Esophagus (tissue), 2 donors: ENCODE data around the gene MYL6B. TPM values are rescaled to one million over a fixed set of nuclear protein-coding genes. Genes with fewer than 3 reads are reported as not detected.
"Not testable (repeated sequence)": the region's sequence is repeated elsewhere in the genome, so short reads cannot be mapped to it uniquely, and the experiment has no call there.

Source experiments
- H3K27ac ChIP-seq, 2 donors: one replicate each; pipeline ENCODE4 v1.5.1; 2013; ENCODE audit warnings: low read depth in 2 of 2, mild to moderate bottlenecking in 2 of 2, inconsistent platforms in 1 of 2, low read length in 1 of 2, moderate library complexity in 1 of 2
- H3K27me3 ChIP-seq, 2 donors: one replicate each; pipeline ENCODE4 v1.6.1; 2013; ENCODE audit warnings: low read length in 2 of 2, control low read depth in 1 of 2, mild to moderate bottlenecking in 1 of 2; ENCODE audit not compliant: insufficient read depth in 2 of 2, control insufficient read depth in 1 of 2
- H3K36me3 ChIP-seq, 2 donors: one replicate each; pipeline ENCODE4 v1.6.1; 2013; ENCODE audit warnings: low read length in 1 of 2; ENCODE audit not compliant: control insufficient read depth in 2 of 2, insufficient read depth in 2 of 2
- H3K4me1 ChIP-seq, 2 donors: one replicate each; pipeline ENCODE4 v1.6.1; 2013; ENCODE audit warnings: low read length in 1 of 2; ENCODE audit not compliant: control insufficient read depth in 2 of 2, insufficient read depth in 2 of 2
- H3K4me3 ChIP-seq, 2 donors: one replicate each; pipeline ENCODE4 v1.5.1; 2013; ENCODE audit warnings: low read length in 2 of 2, mild to moderate bottlenecking in 2 of 2, low read depth in 1 of 2, moderate library complexity in 1 of 2
- H3K9me3 ChIP-seq, 2 donors: one replicate each; pipeline ENCODE4 v1.6.1; 2013; ENCODE audit warnings: mild to moderate bottlenecking in 2 of 2, low read depth in 1 of 2, low read length in 1 of 2, moderate library complexity in 1 of 2; ENCODE audit not compliant: control insufficient read depth in 2 of 2, insufficient read depth in 1 of 2
- WGBS, 2 donors: extraction: QIAGEN DNeasy Blood & Tissue Kit; methylation state at CpG; one replicate each; pipeline ENCODE4 v1.1.7; 2013; 5-methylcytosine and 5-hydroxymethylcytosine counted together
- polyA plus RNA-seq, 2 donors: library from polyadenylated mRNA; stranded (reverse); fragments of 200-250 nt; gene quantifications; one replicate each; pipeline ENCODE4 v1.2.3, GENCODE V29; 2013
- donor health status: healthy with polysubstance abuse.
- donor health status: Bipolar disorder and iron deficiency.

Gene MYL6B
- polyA plus RNA-seq, 2 donors = 57.3 to 57.7 TPM

DNA sequence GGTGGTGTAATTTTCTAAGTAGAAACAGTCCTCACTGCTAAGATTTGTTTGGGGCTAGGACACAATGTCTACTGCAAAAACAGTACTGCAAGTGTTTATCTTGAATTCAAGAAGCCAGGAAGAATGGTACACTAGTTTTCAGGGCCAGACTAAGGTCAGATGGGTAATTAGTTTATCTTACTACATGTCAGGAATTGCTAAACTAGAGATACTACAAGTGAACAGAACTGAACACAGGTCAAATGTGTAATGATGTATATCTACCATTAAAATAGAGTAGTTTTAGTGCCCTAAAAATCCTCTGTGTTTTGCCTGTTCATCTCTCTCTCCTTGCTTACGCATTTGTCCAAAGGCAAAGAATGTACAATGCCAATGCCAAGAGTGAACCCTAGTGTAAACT, 38.3 kb upstream of the MYL6B start:
- WGBS, 2 donors = 88 to 97% methylated on average over 1 of the region's 1 CpG
- Histone ChIP-seq H3K9me3 (no peaks in the 10 kb centered on the region), H3K4me3 (no peak overlapping the region), H3K27me3 (no peaks in the 10 kb centered on the region), H3K36me3 (peaks cover 11 to 14% of the 10 kb centered on the region in 2 donors), H3K27ac (no peak overlapping the region), H3K4me1 (no peaks in the 10 kb centered on the region)

DNA sequence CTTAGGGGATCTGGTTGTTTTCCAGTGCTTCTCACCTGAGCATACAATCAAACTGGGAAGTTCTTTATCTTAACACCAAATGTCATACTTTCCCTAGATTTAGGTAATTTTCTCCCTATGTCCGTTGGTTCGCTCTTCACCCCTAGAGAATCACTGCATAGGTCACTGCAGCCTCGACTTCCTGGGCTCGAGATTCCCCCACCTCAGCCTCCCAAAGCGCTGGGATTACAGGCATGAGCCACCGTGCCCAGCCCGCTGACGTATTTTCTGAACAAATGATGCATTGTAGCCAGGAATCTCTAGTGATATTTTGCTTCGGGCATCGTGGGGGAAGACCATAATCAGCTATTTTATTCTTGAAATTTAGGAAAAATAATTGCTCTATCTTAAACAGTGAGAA, 37.1 kb upstream of the MYL6B start:
- Histone ChIP-seq H3K4me3 (peak overlapping the region in 1 of 2 donors; percentile 88), H3K36me3 (peaks cover 7 to 15% of the 10 kb centered on the region in 2 donors), H3K27me3 (no peaks in the 10 kb centered on the region), H3K27ac (peak overlapping the region; percentile 58 to 92), H3K9me3 (no peaks in the 10 kb centered on the region), H3K4me1 (no peaks in the 10 kb centered on the region)
- 33 to 42% methylated on average over 10 of the region's 10 CpGs for WGBS, 2 donors

DNA sequence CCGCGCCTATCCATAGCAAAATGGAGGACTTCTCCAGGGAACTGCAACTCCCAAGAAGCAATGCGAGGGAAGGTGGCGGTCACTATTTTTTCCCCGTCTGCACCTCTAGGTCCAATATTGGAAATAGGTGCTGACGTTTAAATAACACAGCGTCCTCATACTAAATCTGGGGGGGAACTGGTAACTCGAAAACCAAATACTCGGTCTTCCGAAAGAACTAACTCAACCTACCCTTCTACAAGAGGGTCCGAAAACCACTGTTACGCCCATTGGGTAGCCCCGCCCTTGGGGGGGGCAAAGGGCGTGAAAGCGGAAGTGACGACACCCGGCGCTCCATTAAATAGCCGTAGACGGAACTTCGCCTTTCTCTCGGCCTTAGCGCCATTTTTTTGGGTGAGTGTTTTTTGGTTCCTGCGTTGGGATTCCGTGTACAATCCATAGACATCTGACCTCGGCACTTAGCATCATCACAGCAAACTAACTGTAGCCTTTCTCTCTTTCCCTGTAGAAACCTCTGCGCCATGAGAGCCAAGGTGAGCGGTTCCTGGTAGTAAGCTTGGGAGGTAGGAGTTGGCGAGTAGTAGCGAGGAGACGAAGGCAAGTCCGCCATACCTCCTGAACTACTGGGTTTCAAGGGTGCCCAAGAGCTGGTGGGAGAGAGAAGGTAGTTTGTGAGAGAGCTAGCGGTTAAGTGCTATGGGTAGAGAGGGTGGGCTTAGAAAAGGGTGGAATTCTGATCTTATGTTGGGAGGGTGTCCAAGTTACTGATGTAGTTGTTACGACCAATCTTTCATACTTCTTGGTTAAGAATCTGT, 35.9 kb upstream of the MYL6B start, which contains the start of gene RPL41:
RPL41 (plus strand) TSS at position 367 of the 815 bp plus-strand sequence.
- Histone ChIP-seq H3K27me3 (no peaks in the 10 kb centered on the region), H3K9me3 (no peaks in the 10 kb centered on the region), H3K4me1 (no peaks in the 10 kb centered on the region), H3K27ac (peak within 1 kb of the TSS; percentile 92 to 100), H3K4me3 (peak within 1 kb of the TSS; percentile 63 to 88), H3K36me3 (peaks cover 0 to 17% of the 10 kb centered on the region in 2 donors)
- 0% methylated on average over 34 of the region's 34 CpGs for whole genome bisulfite sequencing, 2 donors

DNA sequence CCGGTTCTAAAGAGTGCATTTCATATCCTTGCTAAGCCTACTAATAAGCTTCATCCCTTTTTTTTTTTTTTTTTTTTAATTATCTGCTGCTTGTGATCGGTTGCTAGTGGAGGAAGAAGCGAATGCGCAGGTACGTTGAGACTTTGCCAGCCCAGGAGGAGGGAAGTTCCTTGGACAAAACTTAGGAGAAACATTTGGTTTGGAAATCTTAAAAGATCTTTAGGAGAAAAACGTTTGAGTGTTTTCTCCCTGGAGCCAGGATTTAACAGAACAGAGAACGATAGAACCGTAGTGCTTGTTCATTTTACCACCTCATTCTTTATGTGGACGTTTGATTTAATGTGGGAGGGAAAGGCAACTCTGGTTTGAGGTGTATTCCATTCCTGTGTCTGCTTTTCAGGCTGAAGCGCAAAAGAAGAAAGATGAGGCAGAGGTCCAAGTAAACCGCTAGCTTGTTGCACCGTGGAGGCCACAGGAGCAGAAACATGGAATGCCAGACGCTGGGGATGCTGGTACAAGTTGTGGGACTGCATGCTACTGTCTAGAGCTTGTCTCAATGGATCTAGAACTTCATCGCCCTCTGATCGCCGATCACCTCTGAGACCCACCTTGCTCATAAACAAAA, 35.2 kb upstream of the MYL6B start:
- H3K4me1 ChIP-seq = not testable (repeated sequence)
- WGBS, 2 donors = 2 to 3% methylated on average over 12 of the region's 16 CpGs

DNA sequence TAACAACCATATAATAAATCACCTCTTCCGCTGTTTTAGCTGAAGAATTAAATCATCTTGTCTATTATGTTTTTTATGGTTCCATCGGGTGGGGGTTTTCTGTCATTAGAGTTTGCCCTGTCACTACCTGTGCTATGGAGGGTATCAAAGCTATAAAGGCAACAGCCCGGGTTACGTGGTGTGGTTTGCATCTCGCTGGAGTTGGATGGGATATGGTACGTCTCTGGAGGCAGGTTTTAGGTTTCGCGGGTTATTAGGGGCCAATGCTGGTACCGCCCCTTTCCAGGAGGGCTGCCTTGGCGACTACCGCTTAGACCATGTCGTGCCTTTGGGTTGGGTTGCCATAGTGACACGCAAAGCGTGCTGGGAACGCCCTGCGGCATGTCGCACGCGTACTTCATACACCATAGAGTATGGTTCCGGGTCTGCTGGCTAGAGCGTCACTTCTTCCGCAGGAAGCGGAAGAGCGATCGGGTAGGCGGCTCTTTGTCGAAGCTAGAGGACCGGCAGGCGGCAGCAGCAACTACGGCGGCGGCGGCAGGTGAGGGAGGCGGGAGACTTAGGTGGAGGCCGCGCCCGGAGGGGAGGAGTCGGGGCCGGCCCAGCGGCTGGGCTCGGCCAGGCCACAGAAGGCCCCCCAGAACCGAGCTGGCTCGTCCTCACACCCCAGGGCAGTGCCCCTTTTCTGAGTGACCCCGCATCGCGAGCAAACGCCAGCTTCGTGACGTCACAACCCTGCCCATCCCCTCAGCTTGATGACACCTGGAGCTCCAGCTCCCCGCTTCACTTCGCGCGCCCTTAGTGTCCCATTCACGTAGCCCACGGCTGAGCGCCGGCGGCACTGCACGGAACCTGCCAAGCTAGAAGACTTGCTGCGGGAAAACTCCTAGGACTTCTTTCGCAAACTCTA, 34.4 kb upstream of the MYL6B start, which contains the start of gene ZC3H10:
ZC3H10 (plus strand) TSS at position 489 of the 910 bp plus-strand sequence. CDS start 2,297 bp downstream, outside the sequence.
- H3K27me3 ChIP-seq = no peaks in the 10 kb centered on the region
- peak within 1 kb of the TSS; percentile 74 to 88 for H3K4me3 ChIP-seq
- no peaks in the 10 kb centered on the region for H3K4me1 ChIP-seq
- H3K27ac ChIP-seq = peak within 1 kb of the TSS; percentile 98 to 100
- 1% methylated on average over 57 to 61 of the region's 61 CpGs for WGBS, 2 donors
- H3K36me3 ChIP-seq = peaks cover 0 to 9% of the 10 kb centered on the region in 2 donors
- no peaks in the 10 kb centered on the region for H3K9me3 ChIP-seq

More for the DNA sequence above, 35.2 kb upstream of the MYL6B start:
- not testable (repeated sequence) for H3K9me3 ChIP-seq, H3K27me3 ChIP-seq
- Histone ChIP-seq H3K27ac (peak overlapping the region; percentile 92 to 100), H3K4me3 (peak overlapping the region; percentile 63 to 88), H3K36me3 (peaks cover 0 to 15% of the 10 kb centered on the region in 2 donors)

DNA sequence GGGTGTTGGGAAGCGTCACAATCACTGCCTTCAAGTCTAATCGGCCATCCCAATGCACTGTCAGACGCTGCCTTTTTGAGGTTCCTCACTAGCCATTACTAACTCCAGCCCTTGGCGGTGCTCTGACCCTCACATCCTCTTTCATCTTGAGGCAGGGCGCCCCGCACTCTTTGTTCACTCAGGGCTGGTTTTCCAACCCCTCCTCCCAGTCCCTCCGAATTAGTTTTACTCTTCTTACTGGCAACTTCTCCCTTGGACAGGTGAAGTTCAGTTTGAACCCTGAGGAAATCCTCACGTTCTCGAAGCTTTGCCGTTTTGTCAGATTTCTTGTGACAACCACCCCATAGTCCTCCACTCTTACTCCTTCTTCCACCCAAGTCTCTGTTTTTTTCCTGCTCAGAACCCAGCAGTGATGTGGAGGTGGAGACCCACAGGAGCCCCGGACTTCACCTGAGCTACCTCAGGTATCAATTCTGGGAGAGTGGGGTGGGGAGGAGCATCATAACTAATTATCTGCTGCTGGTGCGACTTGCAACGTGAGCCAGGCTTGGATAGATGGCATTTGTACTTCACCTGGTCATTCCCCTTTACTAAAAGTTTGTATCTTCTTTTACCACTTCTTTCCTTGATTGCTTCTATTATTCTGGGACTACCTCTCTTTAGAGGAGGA, 33.6 kb upstream of the MYL6B start:
- Histone ChIP-seq H3K9me3 (no peaks in the 10 kb centered on the region), H3K36me3 (peaks cover 0 to 9% of the 10 kb centered on the region in 2 donors), H3K4me3 (peak overlapping the region; percentile 57 to 74), H3K4me1 (no peaks in the 10 kb centered on the region), H3K27ac (peak overlapping the region; percentile 97 to 98), H3K27me3 (no peaks in the 10 kb centered on the region)
- WGBS, 2 donors = 6 to 7% methylated on average over 13 of the region's 13 CpGs

DNA sequence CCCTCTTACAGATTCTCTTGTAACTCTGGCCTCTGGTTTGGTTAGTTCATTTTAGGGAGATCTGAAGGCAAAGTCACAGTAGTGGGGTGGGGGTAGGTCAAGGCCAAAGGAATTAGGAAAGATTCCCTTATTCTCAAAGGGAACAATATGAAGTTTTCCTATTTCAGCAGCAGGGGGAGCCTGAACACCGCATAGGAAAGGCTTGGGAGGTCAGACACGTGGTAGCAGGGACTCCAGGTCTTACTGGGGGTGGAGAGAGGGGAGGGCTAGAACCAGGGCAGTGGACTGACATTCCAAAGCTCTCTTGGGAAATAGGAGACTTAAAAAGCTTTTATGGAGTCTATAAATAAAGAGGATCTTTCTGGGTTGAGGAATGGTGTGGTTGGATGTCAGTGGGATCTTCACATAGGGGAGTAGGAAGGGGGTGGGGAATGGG, 33.0 kb upstream of the MYL6B start:
- peak overlapping the region; percentile 35 to 98 for H3K27ac ChIP-seq
- H3K4me1 ChIP-seq = no peaks in the 10 kb centered on the region
- 0 to 2% methylated on average over 2 of the region's 2 CpGs for WGBS, 2 donors
- H3K36me3 ChIP-seq = peaks cover 0 to 9% of the 10 kb centered on the region in 2 donors
- H3K4me3 ChIP-seq = no peak overlapping the region
- H3K9me3 ChIP-seq = no peaks in the 10 kb centered on the region
- H3K27me3 ChIP-seq = no peaks in the 10 kb centered on the region

DNA sequence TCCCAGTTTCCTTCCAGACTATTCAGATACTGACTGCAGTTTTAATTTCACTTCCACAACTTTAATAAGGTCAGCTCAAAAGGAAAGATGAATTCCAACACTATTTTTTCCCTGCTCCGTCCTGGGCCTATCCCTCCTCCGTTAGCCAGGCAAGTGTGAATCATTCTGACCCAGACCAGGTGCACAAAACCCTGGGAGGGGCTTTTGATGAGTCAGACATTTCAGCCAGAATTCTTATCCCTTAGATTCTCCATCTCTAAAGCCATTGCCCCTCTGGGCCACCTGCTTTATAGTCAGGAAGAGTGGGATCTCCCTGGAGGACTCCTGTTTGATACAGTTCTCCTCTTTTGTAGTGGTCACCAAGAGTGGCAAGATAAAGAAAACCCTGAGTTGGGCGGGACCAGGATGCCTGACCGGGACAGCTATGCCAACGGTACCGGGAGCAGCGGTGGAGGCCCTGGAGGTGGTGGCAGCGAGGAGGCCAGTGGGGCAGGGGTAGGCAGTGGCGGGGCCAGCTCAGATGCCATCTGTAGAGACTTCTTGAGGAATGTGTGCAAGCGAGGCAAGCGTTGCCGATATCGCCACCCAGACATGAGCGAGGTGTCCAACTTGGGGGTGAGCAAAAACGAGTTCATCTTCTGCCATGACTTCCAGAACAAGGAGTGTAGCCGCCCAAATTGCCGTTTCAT, 32.1 kb upstream of the MYL6B start:
- H3K36me3 ChIP-seq = peaks cover 0 to 9% of the 10 kb centered on the region in 2 donors
- H3K4me1 ChIP-seq = no peaks in the 10 kb centered on the region
- 88 to 90% methylated on average over 17 of the region's 17 CpGs for WGBS, 2 donors
- H3K9me3 ChIP-seq = no peaks in the 10 kb centered on the region
- H3K4me3 ChIP-seq = no peak overlapping the region
- H3K27ac ChIP-seq = peak overlapping the region in 1 of 2 donors; percentile 21
- H3K27me3 ChIP-seq = no peaks in the 10 kb centered on the region
